Neural progenitor cell (in vitro differentiated cells): ENCODE results near the gene KCTD18. TPM values are rescaled to one million over a fixed set of nuclear protein-coding genes. Genes with fewer than 3 reads are reported as not detected.

Experiments used
- DNase-seq: peaks from one replicate; pipeline ENCODE4 v3.0.0-alpha.2; 2016; ENCODE audit warnings: low spot score
- H2AFZ ChIP-seq: fragments of 200-600 bp; sonication (generic); replicated peaks from 2 replicates; pipeline ENCODE4 v1.6.1; 2016; ENCODE audit warnings: antibody characterized with exemption
- H3F3A ChIP-seq: fragments of 200-600 bp; sonication (generic); 2 replicates; pipeline ENCODE4 v1.6.1; 2016; ENCODE audit warnings: antibody characterized with exemption, low read depth
- H3K27ac ChIP-seq: fragments of 200-600 bp; sonication (generic); 2 replicates; pipeline ENCODE4 v1.5.1; 2016; ENCODE audit warnings: mild to moderate bottlenecking
- H3K27me3 ChIP-seq: fragments of 200-600 bp; sonication (generic); 2 replicates; pipeline ENCODE4 v1.6.1; 2016; ENCODE audit warnings: mild to moderate bottlenecking, moderate library complexity
- H3K36me3 ChIP-seq: fragments of 200-600 bp; sonication (generic); 2 replicates; pipeline ENCODE4 v1.5.1; 2016
- H3K4me1 ChIP-seq: fragments of 200-600 bp; sonication (generic); 2 replicates; pipeline ENCODE4 v1.6.1; 2016; ENCODE audit warnings: mixed run types
- H3K4me2 ChIP-seq: fragments of 200-600 bp; sonication (generic); 2 replicates; pipeline ENCODE4 v1.6.1; 2016
- H3K4me3 ChIP-seq: fragments of 200-600 bp; sonication (generic); 2 replicates; pipeline ENCODE4 v1.5.1; 2016
- H3K79me2 ChIP-seq: fragments of 200-600 bp; sonication (generic); 2 replicates; pipeline ENCODE4 v1.6.1; 2016; ENCODE audit warnings: low read depth
- H3K9ac ChIP-seq: fragments of 200-600 bp; sonication (generic); 2 replicates; pipeline ENCODE4 v1.6.1; 2016
- H3K9me3 ChIP-seq: fragments of 200-600 bp; sonication (generic); 2 replicates; pipeline ENCODE4 v1.5.1; 2016; ENCODE audit warnings: low read depth
- H4K20me1 ChIP-seq: fragments of 200-600 bp; sonication (generic); 2 replicates; pipeline ENCODE4 v1.6.1; 2016; ENCODE audit warnings: low read depth
- H3K27ac Mint-ChIP-seq: 3 replicates; pipeline ENCODE4 v1.8.0; 2021; ENCODE audit warnings: mixed read lengths
- H3K27me3 Mint-ChIP-seq: 2 replicates; pipeline ENCODE4 v1.8.0; 2022; ENCODE audit warnings: low read depth, mild to moderate bottlenecking, inconsistent platforms, moderate library complexity, mixed read lengths; ENCODE audit not compliant: insufficient read depth
- H3K36me3 Mint-ChIP-seq: 3 replicates; pipeline ENCODE4 v1.8.0; 2021; ENCODE audit warnings: mixed read lengths
- H3K4me1 Mint-ChIP-seq: 3 replicates; pipeline ENCODE4 v1.8.0; 2021; ENCODE audit warnings: mixed read lengths
- H3K4me3 Mint-ChIP-seq: 3 replicates; pipeline ENCODE4 v1.8.0; 2021; ENCODE audit warnings: mild to moderate bottlenecking, moderate library complexity, mixed read lengths
- H3K9me3 Mint-ChIP-seq: 3 replicates; pipeline ENCODE4 v1.8.0; 2020; ENCODE audit warnings: mixed read lengths
- EZH2 ChIP-seq: fragments of 200-600 bp; sonication (generic); IDR thresholded peaks from 2 replicates; pipeline ENCODE4 v1.6.1; 2017; ENCODE audit warnings: antibody characterized with exemption, mild to moderate bottlenecking, moderate library complexity
- EZH2phosphoT487 ChIP-seq: fragments of 200-600 bp; sonication (generic); IDR thresholded peaks from 2 replicates; pipeline ENCODE4 v1.6.1; 2017; ENCODE audit warnings: antibody characterized with exemption
- total RNA-seq: library from RNA; depleted of rRNA; stranded (reverse); fragments of >200 nt; gene quantifications from 2 replicates; pipeline ENCODE4 v1.2.3, GENCODE V29; 2015; ENCODE audit warnings: low replicate concordance
- TF ChIP-seq, protein P1 (sequence below): fragments of 200-600 bp; sonication (generic); IDR thresholded peaks from 2 replicates; pipeline ENCODE4 v1.5.1; 2017; ENCODE audit warnings: antibody characterized with exemption, mild to moderate bottlenecking

KCTD18 gene
- total RNA-seq, 1 donor from 2014 or later: 15.0 TPM

DNA sequence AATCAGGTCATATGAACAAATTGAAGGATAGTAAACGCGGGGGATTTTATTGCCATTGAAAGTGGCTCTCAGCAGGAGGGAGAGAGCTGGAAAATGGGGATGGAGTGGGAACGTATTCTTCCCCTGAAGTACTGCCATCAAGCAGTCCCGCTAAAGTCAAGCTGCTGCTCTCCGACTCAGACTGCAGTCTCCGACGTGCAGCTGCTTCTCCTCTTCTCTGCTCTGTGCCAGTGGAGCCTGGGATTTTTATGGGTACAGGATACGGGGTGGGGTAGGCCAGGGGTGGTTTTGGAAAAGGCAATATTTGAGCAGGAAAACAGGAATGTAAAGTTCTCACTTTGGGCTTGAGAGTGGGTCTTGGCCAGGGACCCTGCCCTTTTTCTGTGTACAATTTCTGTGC, 33.0 kb downstream of the KCTD18 start:
- H3K4me1 Mint-ChIP-seq: peaks cover 24% of the 10 kb centered on the region

DNA sequence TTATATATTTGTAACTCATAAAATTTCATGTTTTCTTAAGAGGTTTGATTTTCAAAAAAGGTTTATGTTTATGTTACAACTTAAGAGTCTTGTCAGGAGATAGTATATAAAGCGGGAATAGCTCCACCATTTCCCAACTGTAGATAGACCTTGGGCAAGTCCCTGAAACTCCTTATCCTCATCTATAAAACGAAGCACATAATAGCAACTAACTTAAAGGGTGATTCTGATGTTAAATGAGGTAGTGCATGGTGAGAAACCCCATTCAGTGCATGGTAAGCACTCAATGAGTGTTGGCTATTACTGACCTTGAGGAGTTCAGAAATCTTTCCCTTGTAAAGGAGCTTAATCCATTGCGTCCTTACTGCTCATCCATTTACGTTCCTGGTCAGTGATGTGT, 34.1 kb downstream of the KCTD18 start:
- Histone ChIP-seq H3K4me1 (peaks cover 10% of the 10 kb centered on the region), H3K36me3 (no peaks in the 10 kb centered on the region), H3K4me2 (no peak overlapping the region), H3K9ac (no peak overlapping the region), H4K20me1 (no peaks in the 10 kb centered on the region), H3K79me2 (no peaks in the 10 kb centered on the region), H3K9me3 (no peaks in the 10 kb centered on the region), H3K4me3 (no peak overlapping the region), H2AFZ (no peak overlapping the region), H3K27me3 (no peaks in the 10 kb centered on the region), H3K27ac (no peak overlapping the region), H3F3A (peaks cover under 1% of the 10 kb centered on the region)
- TF ChIP-seq EZH2: no peak
- TF ChIP-seq, protein P1, sequence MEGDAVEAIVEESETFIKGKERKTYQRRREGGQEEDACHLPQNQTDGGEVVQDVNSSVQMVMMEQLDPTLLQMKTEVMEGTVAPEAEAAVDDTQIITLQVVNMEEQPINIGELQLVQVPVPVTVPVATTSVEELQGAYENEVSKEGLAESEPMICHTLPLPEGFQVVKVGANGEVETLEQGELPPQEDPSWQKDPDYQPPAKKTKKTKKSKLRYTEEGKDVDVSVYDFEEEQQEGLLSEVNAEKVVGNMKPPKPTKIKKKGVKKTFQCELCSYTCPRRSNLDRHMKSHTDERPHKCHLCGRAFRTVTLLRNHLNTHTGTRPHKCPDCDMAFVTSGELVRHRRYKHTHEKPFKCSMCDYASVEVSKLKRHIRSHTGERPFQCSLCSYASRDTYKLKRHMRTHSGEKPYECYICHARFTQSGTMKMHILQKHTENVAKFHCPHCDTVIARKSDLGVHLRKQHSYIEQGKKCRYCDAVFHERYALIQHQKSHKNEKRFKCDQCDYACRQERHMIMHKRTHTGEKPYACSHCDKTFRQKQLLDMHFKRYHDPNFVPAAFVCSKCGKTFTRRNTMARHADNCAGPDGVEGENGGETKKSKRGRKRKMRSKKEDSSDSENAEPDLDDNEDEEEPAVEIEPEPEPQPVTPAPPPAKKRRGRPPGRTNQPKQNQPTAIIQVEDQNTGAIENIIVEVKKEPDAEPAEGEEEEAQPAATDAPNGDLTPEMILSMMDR: no peak
- TF ChIP-seq EZH2phosphoT487: no peak
- peaks cover 28% of the 10 kb centered on the region for H3K36me3 Mint-ChIP-seq
- H3K27me3 Mint-ChIP-seq: peaks cover 2% of the 10 kb centered on the region
- no peak for DNase-seq
- H3K4me3 Mint-ChIP-seq: no peak overlapping the region
- H3K9me3 Mint-ChIP-seq: no peaks in the 10 kb centered on the region
- no peak overlapping the region for H3K27ac Mint-ChIP-seq
- peaks cover 21% of the 10 kb centered on the region for H3K4me1 Mint-ChIP-seq

More for the DNA sequence above, 33.0 kb downstream of the KCTD18 start:
- TF ChIP-seq EZH2: no peak
- Mint-ChIP-seq H3K27me3 (peaks cover 2% of the 10 kb centered on the region), H3K36me3 (peaks cover 26% of the 10 kb centered on the region), H3K4me3 (no peak overlapping the region), H3K27ac (peak overlapping the region; percentile 11), H3K9me3 (no peaks in the 10 kb centered on the region)
- DNase-seq: no peak
- peaks cover 13% of the 10 kb centered on the region for H3K4me1 ChIP-seq
- no peaks in the 10 kb centered on the region for H3K9me3 ChIP-seq
- no peak overlapping the region for H2AFZ ChIP-seq
- H3F3A ChIP-seq: no peaks in the 10 kb centered on the region
- no peaks in the 10 kb centered on the region for H4K20me1 ChIP-seq
- no peak overlapping the region for H3K4me2 ChIP-seq
- H3K27ac ChIP-seq: no peak overlapping the region
- no peak overlapping the region for H3K9ac ChIP-seq
- no peaks in the 10 kb centered on the region for H3K79me2 ChIP-seq
- H3K36me3 ChIP-seq: no peaks in the 10 kb centered on the region
- H3K4me3 ChIP-seq: no peak overlapping the region
- H3K27me3 ChIP-seq: no peaks in the 10 kb centered on the region

DNA sequence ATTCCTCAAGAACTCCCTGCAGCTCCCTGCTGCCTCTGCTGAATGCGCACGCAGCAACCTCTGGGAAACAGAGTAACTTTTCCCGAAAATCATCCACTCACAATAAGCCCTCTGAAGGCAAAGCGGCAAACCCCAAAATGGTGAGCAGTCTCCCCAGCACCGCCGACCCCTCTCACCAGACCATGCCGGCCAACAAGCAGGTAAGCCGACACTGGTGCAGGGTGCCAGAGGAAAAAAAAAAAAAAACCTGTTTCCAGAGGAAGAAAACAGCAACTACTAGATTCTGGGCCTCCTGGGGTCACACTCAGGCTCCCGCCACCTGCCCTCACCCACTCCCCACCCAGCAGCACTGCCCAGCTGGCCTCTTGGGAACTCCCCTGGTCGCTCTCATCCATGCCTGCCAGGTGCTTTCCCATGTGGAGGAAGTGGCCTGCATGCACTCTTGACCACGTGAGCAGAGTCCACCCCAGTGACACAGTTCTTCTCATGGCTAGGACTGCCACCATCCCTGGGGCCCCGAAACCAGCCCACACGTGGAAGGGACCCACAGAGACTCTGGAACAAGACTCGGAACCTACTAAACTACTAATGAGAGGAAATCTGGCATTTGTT, 36.9 kb downstream of the KCTD18 start:
- Mint-ChIP-seq H3K36me3 (peaks cover 32% of the 10 kb centered on the region), H3K4me3 (no peak overlapping the region), H3K4me1 (peaks cover 22% of the 10 kb centered on the region), H3K27ac (no peak overlapping the region), H3K27me3 (peaks cover 2% of the 10 kb centered on the region), H3K9me3 (no peaks in the 10 kb centered on the region)
- H3K27ac ChIP-seq: no peak overlapping the region
- H3K27me3 ChIP-seq: no peaks in the 10 kb centered on the region
- H2AFZ ChIP-seq: no peak overlapping the region
- no peaks in the 10 kb centered on the region for H3K79me2 ChIP-seq
- TF ChIP-seq EZH2phosphoT487 (no peak), EZH2 (no peak)
- TF ChIP-seq, protein P1: no peak
- H3K9ac ChIP-seq: no peak overlapping the region
- H4K20me1 ChIP-seq: no peaks in the 10 kb centered on the region
- no peak overlapping the region for H3K4me3 ChIP-seq
- H3K9me3 ChIP-seq: no peaks in the 10 kb centered on the region
- no peak overlapping the region for H3K4me2 ChIP-seq
- H3F3A ChIP-seq: peaks cover 15% of the 10 kb centered on the region
- no peaks in the 10 kb centered on the region for H3K36me3 ChIP-seq
- peaks cover 21% of the 10 kb centered on the region for H3K4me1 ChIP-seq
- DNase-seq: no peak

DNA sequence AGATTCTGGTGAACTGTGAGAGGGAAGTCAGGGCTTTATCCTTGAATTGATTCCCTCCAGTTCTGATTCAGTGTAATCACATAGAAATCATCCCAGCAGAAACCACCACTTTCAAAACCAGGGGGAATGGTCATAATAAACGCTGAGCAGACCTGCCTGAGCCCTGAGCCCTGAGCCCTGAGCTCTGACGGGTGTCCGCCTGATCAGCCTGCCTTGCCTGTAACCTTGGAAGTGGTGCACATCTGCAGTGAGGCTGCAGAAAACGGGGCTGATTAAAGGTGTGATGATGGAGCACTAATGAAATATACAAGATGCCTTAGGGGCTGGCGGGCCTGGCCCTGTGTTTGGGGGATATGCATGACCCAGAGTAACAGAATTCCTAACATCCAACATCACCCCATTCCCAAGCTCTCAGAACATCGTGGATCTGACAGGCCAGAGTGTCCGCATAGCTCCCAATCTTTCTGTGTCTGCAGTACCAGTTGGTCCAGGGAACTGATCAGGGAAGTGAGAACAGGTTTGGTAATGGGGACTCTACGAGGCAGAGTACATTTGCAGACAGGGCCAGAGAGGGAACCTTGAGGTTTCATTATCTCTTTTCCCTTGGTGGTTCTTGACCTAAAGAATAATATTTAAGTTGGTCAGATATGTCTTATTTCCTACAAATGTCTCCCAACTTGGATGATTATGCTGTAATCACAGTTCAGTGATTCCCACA, 37.8 kb downstream of the KCTD18 start:
- peaks cover 15% of the 10 kb centered on the region for H3F3A ChIP-seq
- peaks cover 21% of the 10 kb centered on the region for H3K4me1 ChIP-seq
- Mint-ChIP-seq H3K36me3 (peaks cover 31% of the 10 kb centered on the region), H3K9me3 (no peaks in the 10 kb centered on the region), H3K4me1 (peaks cover 18% of the 10 kb centered on the region), H3K27me3 (peaks cover under 1% of the 10 kb centered on the region), H3K4me3 (no peak overlapping the region), H3K27ac (no peak overlapping the region)
- no peaks in the 10 kb centered on the region for H3K36me3 ChIP-seq
- H3K4me2 ChIP-seq: no peak overlapping the region
- no peaks in the 10 kb centered on the region for H3K9me3 ChIP-seq
- H3K27me3 ChIP-seq: no peaks in the 10 kb centered on the region
- no peak for TF ChIP-seq EZH2
- TF ChIP-seq, protein P1: no peak
- no peak for TF ChIP-seq EZH2phosphoT487
- H3K4me3 ChIP-seq: no peak overlapping the region
- H4K20me1 ChIP-seq: no peaks in the 10 kb centered on the region
- DNase-seq: no peak
- no peak overlapping the region for H2AFZ ChIP-seq
- H3K27ac ChIP-seq: no peak overlapping the region
- no peaks in the 10 kb centered on the region for H3K79me2 ChIP-seq
- H3K9ac ChIP-seq: no peak overlapping the region
